SJSA1 (cell line): ENCODE data around the gene SPECC1L. TPM values are rescaled to one million over a fixed set of nuclear protein-coding genes. Genes with fewer than 3 reads are reported as not detected.
A peak's percentile ranks its signal among the peaks of the same experiment; 100 is the strongest.

Source experiments
- DNase-seq, 2 experiments: peaks; one replicate each; pipeline ENCODE4 v3.0.0-alpha.2; 2015 to 2020; ENCODE audit warnings: low spot score in 2 of 2, low read depth in 1 of 2
- H3K27ac ChIP-seq: fragments of 250-450 bp; sonication (Bioruptor Pico); 2 replicates; pipeline ENCODE4 v1.5.1; 2020; ENCODE audit warnings: mild to moderate bottlenecking, moderate library complexity
- H3K27me3 ChIP-seq: fragments of 250-450 bp; sonication (Bioruptor Pico); replicated peaks from 2 replicates; pipeline ENCODE4 v1.5.1; 2020; ENCODE audit warnings: mild to moderate bottlenecking, moderate library complexity
- H3K36me3 ChIP-seq: fragments of 250-450 bp; sonication (Bioruptor Pico); 2 replicates; pipeline ENCODE4 v1.5.1; 2020; ENCODE audit warnings: mild to moderate bottlenecking
- H3K4me1 ChIP-seq: fragments of 250-450 bp; sonication (Bioruptor Pico); replicated peaks from 2 replicates; pipeline ENCODE4 v1.6.1; 2021; ENCODE audit warnings: mild to moderate bottlenecking
- H3K4me3 ChIP-seq: fragments of 250-450 bp; sonication (Bioruptor Pico); 2 replicates; pipeline ENCODE4 v1.5.1; 2020; ENCODE audit warnings: mild to moderate bottlenecking
- H3K9me3 ChIP-seq: fragments of 250-450 bp; sonication (Bioruptor Pico); replicated peaks from 2 replicates; pipeline ENCODE4 v1.5.1; 2020; ENCODE audit warnings: mild to moderate bottlenecking
- total RNA-seq: library from RNA; depleted of rRNA; stranded (reverse); fragments of >200 nt; shearing (Covaris generic); gene quantifications from 2 replicates; pipeline ENCODE4 v1.2.3, GENCODE V29; 2014

SPECC1L gene
- total RNA-seq, 1 experiment from 2014 or later, result 42.4 TPM

DNA sequence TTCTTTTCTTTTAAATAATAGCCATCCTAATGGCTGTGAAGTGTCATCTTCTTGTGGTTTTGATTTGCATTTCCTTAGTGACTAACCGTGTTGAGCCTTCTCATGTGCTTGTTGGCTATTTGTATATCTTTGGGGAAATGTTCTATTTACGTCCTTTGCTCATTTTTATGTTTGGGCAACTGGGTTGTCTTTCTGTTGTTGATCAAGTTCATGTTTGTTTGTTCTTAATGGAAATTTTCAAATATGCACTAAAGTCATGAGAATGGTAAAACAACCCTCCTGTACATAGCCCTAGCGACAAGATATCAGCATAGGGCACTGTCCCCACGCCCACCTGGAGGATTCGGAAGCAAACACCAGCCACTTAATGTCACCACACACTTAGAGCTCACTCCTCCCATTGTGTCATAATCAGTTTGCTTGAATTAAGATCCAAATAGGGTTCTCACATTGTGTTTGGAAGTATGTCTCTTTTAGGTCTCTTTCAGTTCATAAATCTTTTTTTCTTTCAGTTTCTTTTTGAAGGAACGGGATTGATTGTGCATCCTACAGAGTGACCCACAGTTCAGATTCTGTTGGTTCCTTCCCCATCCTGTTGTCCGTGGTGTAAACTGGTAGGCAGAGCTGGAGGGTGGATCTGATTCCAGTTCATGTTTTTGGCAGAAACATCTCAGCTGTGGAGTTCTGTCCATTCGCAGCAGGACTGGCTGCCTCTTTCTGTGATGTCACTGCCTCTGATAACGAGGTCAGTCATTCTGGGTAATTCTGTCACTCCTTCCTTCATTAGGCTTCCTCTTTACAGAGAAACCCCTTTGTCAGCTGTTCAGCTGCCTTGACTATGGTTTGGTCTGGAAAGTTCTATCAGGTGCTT is 130.3 kb downstream of the SPECC1L start:
- peaks cover 51% of the 10 kb centered on the region for H3K4me1 ChIP-seq
- no peak overlapping the region for H3K4me3 ChIP-seq
- H3K27ac ChIP-seq, result peak overlapping the region; percentile 24; the same call in 1 of the 2 replicates
- H3K36me3 ChIP-seq, result peaks cover 55% of the 10 kb centered on the region
- no peaks in the 10 kb centered on the region for H3K9me3 ChIP-seq
- DNase-seq, result peak; percentile 20 to 45
- no peaks in the 10 kb centered on the region for H3K27me3 ChIP-seq

GRCh38 chr22:24401931-24402367 is 131.3 kb downstream of the SPECC1L start:
- Histone ChIP-seq H3K27ac (no peak overlapping the region), H3K27me3 (no peaks in the 10 kb centered on the region), H3K4me3 (no peak overlapping the region), H3K9me3 (no peaks in the 10 kb centered on the region), H3K4me1 (peaks cover 51% of the 10 kb centered on the region), H3K36me3 (peaks cover 52% of the 10 kb centered on the region)
- DNase-seq, result peak in 1 of 2 experiments; percentile 20

DNA sequence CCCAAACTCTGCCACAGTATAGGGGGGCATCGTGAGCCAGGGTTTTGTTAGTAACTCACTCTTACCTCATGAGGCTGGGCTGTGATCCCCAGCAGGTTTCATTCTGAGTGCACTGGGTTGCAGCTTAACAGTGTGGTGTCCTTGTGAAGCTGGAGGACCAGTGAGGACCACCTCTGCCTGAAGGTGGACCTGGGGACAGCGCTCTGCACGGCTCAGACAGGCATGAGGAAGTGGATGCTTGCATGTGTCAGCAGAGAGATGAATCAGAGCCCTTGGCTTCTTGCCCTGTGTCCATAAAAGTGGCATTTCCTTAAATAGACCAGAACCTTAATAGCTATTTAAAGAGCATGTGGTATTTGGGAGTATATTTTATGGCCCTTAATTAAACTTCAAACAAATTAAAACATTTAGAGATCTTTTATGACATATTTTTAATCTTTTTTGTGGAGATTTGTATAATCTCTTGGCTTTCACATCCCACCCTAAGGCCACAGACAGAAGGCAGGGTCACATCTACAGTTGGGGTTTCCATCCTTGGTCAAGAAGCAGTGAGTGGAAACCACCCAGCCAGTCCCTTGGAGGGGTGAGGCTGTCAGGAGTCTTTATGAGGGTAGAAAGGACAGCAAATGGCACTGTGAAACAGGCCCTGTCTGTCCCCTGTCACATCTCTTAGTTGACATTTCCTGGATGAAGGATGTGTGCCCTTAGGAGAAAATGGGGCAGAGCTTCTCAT is 132.0 kb downstream of the SPECC1L start:
- Histone ChIP-seq H3K27me3 (no peaks in the 10 kb centered on the region), H3K4me3 (no peak overlapping the region), H3K9me3 (no peaks in the 10 kb centered on the region), H3K36me3 (peaks cover 54% of the 10 kb centered on the region), H3K4me1 (peaks cover 51% of the 10 kb centered on the region), H3K27ac (peak overlapping the region; percentile 33; the same call in 1 of the 2 replicates)
- peak; percentile 83 to 89 for DNase-seq

- H3K4me1 ChIP-seq, result peaks cover 44% of the 10 kb centered on the region
- H3K27me3 ChIP-seq, result no peaks in the 10 kb centered on the region
- peaks cover 50% of the 10 kb centered on the region for H3K36me3 ChIP-seq
- H3K9me3 ChIP-seq, result no peaks in the 10 kb centered on the region
- H3K27ac ChIP-seq, result no peak overlapping the region
- H3K4me3 ChIP-seq, result no peak overlapping the region
- DNase-seq, result no peak
These were observed 132.7 kb downstream of the SPECC1L start for GRCh38 chr22:24403346-24403745.

GRCh38 chr22:24404561-24405275 is 134.1 kb downstream of the SPECC1L start:
- peak in 1 of 2 experiments; percentile 28 for DNase-seq
- Histone ChIP-seq H3K27ac (no peak overlapping the region), H3K27me3 (no peaks in the 10 kb centered on the region), H3K9me3 (no peaks in the 10 kb centered on the region), H3K4me3 (no peak overlapping the region), H3K36me3 (peaks cover 53% of the 10 kb centered on the region), H3K4me1 (peaks cover 40% of the 10 kb centered on the region)

DNA sequence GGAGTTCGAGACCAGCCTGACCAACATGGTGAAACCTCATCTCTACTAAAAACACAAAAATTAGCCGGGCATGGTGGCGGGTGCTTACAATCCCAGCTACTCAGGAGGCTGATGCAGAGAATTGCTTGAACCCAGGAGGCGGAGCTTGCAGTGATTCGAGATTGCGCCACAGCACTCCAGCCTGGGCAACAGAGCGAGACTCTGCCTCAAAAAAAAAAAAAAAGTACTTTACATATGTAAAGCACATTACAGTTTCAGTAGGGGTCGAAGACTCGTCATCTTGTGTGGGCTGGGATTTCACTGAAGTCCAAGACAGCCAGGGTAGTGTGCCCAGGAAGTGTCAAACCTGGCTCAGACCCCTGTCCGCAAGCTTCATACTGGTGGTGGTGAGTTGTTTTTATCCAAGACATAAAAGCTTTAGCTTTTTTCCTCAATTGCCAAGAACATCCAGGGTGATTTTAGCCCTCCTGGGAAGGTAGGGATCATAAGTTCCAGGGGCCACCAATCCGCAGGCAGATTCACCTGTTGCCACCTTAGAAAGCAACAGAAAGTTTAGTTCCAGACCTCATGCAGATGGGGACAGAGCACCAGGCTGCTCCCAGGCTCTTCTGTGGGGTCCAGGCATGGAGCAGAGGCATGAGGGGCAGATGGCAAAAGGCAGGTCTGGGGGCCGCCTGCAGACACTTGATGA is 135.1 kb downstream of the SPECC1L start:
- peaks cover 54% of the 10 kb centered on the region for H3K36me3 ChIP-seq
- no peaks in the 10 kb centered on the region for H3K9me3 ChIP-seq
- H3K4me1 ChIP-seq, result peaks cover 40% of the 10 kb centered on the region
- H3K27ac ChIP-seq, result no peak overlapping the region
- H3K4me3 ChIP-seq, result no peak overlapping the region
- H3K27me3 ChIP-seq, result no peaks in the 10 kb centered on the region
- no peak for DNase-seq

GRCh38 chr22:24406322-24407277 is 136.0 kb downstream of the SPECC1L start:
- Histone ChIP-seq H3K36me3 (peaks cover 54% of the 10 kb centered on the region), H3K9me3 (no peaks in the 10 kb centered on the region), H3K4me3 (no peak overlapping the region), H3K27ac (no peak overlapping the region), H3K4me1 (peaks cover 32% of the 10 kb centered on the region), H3K27me3 (no peaks in the 10 kb centered on the region)
- peak in 1 of 2 experiments; percentile 39 for DNase-seq

DNA sequence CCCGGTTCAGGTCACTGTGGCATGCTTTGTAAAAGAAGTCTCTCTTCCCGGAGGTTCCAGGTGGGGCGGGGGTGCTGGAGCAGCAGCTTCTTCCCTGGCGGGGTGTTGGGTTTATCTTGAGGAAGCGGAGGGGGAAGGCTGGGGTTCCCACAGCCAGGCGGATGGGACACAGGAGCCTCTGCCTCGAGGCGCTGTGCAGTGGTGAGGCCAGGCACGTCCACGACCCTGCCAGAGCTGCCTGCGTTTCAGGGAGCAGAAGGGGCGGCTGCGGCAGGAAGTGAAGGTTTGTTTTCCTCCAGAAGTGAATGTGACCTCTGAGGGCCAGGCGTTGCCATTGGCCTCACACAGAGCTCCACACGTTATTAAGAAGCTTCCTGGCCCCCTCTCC is 136.6 kb downstream of the SPECC1L start:
- H3K4me3 ChIP-seq, result no peak overlapping the region
- peaks cover 53% of the 10 kb centered on the region for H3K36me3 ChIP-seq
- no peaks in the 10 kb centered on the region for H3K9me3 ChIP-seq
- no peak overlapping the region for H3K27ac ChIP-seq
- H3K4me1 ChIP-seq, result peaks cover 25% of the 10 kb centered on the region
- DNase-seq, result peak in 1 of 2 experiments; percentile 41
- no peaks in the 10 kb centered on the region for H3K27me3 ChIP-seq

DNA sequence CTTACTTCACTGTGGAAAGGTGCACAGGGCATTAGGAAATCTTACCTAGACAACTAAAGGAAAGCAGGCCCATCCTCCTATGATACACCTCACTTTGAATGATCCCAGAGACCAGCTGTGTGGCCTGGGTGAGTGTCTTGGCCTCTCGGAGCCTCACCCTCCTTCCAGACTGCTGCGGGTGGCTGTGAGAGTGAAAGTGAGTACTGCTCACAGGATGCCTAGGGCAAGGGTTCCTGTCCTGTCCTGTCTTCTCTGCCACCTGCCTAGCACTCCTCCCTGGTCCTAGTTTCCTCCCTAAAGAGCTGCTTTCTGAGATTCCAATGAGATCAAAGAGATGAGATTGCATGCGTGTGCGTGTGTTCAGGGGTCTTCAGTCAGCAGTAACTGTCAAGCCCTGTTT is 137.3 kb downstream of the SPECC1L start:
- H3K9me3 ChIP-seq, result no peaks in the 10 kb centered on the region
- H3K36me3 ChIP-seq, result peaks cover 51% of the 10 kb centered on the region
- DNase-seq, result no peak
- H3K4me3 ChIP-seq, result no peak overlapping the region
- H3K4me1 ChIP-seq, result peaks cover 19% of the 10 kb centered on the region
- no peaks in the 10 kb centered on the region for H3K27me3 ChIP-seq
- no peak overlapping the region for H3K27ac ChIP-seq

- Histone ChIP-seq H3K27ac (no peak overlapping the region), H3K4me1 (peaks cover 11% of the 10 kb centered on the region), H3K36me3 (peaks cover 52% of the 10 kb centered on the region), H3K4me3 (no peak overlapping the region), H3K9me3 (no peaks in the 10 kb centered on the region), H3K27me3 (no peaks in the 10 kb centered on the region)
- peak in 1 of 2 experiments; percentile 33 for DNase-seq
These were observed 138.0 kb downstream of the SPECC1L start for GRCh38 chr22:24408630-24409029.

DNA sequence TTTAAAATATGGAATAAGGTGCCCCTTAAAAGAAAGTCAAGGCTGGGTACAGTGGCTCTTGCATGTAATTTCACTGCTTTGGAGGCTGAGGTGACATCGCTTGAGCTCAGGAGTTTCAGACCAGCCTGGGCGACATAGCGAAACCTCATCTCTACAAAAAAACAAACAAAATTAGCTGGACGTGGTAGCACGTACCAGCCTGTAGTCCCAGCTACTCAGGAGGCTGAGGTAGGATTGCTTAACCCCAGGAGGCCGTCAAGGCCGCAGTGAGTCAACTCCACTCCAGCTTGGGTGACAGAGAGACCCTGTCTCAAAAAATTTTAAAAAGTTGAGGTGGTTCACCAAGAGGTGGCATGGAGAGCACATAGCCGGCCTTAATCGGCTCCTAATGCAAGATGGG is 139.1 kb downstream of the SPECC1L start:
- H3K9me3 ChIP-seq, result no peaks in the 10 kb centered on the region
- H3K27ac ChIP-seq, result no peak overlapping the region
- H3K4me1 ChIP-seq, result peaks cover 11% of the 10 kb centered on the region
- DNase-seq, result no peak
- peaks cover 52% of the 10 kb centered on the region for H3K36me3 ChIP-seq
- no peaks in the 10 kb centered on the region for H3K27me3 ChIP-seq
- H3K4me3 ChIP-seq, result no peak overlapping the region

DNA sequence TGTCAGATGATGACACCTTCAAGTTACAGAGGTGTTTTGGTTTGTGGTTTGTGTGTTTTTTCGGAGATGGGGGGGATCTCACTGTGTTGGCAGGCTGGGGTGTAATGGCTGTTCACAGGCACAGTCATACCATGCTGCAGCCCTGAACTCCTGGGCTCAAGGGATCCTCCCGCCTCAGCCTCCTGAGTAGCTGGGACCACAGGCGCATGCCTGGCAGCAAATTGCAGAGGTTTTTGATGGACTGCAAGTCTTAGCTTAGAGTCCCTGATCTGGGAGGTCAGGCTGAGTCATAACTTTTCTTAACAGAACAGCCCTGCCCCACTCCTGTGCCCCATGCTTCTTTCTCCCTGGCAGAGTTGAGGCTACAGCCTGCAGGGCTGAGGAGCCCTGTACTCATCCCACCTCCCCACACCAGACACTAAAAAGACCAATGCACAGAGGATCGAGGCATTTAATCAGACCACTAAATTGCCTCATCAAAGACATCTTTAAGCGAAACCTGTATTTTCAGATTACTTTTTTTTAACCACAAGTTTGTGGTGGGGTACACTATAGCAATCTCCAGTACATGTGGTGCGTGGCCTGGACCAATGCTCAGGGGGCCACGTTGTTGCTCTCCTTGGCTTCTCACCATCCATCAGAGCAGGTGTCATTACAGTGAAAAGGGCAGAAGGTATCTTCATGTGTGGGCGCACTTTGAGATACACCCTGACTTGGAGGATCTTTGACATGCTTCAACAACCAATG is 139.7 kb downstream of the SPECC1L start:
- no peak overlapping the region for H3K27ac ChIP-seq
- peaks cover 52% of the 10 kb centered on the region for H3K36me3 ChIP-seq
- no peaks in the 10 kb centered on the region for H3K9me3 ChIP-seq
- H3K27me3 ChIP-seq, result no peaks in the 10 kb centered on the region
- H3K4me1 ChIP-seq, result peaks cover 17% of the 10 kb centered on the region
- peak in 1 of 2 experiments; percentile 52 for DNase-seq
- no peak overlapping the region for H3K4me3 ChIP-seq
